ENCODE results near the gene MS4A3.
"Not testable (repeated sequence)": the region's sequence is repeated elsewhere in the genome, so short reads cannot be mapped to it uniquely, and the experiment has no call there.

The MS4A3 gene

GRCh38 chr11:60100516-60100915, 44.1 kb downstream of the MS4A3 start:
- Mint-ChIP-seq H3K4me1 (no peaks in the 10 kb centered on the region), H3K9me3 (no peaks in the 10 kb centered on the region), H3K27ac (ENCODE audit: low read depth) (no peak overlapping the region), H3K27me3 (peaks cover 12% of the 10 kb centered on the region), H3K36me3 (ENCODE audit: insufficient read depth) (no peaks in the 10 kb centered on the region), H3K4me3 (no peak overlapping the region)
- no peak for ATAC-seq (replicated peaks; ENCODE audit: extremely low read depth, poor library complexity, severe bottlenecking)
- no peak for DNase-seq (ENCODE audit: low spot score in 2 of 2)

GRCh38 chr11:60101368-60101767, 44.9 kb downstream of the MS4A3 start:
- H3K4me1 Mint-ChIP-seq; H3K36me3 Mint-ChIP-seq (ENCODE audit: insufficient read depth); DNase-seq (ENCODE audit: low spot score in 2 of 2); H3K9me3 Mint-ChIP-seq; H3K27ac Mint-ChIP-seq (ENCODE audit: low read depth); H3K4me3 Mint-ChIP-seq; ATAC-seq (replicated peaks; ENCODE audit: extremely low read depth, poor library complexity, severe bottlenecking): not testable (repeated sequence)
- H3K27me3 Mint-ChIP-seq = peaks cover 12% of the 10 kb centered on the region

- not testable (repeated sequence) for H3K9me3 Mint-ChIP-seq; ATAC-seq (replicated peaks; ENCODE audit: extremely low read depth, poor library complexity, severe bottlenecking); DNase-seq (ENCODE audit: low spot score in 2 of 2); H3K4me1 Mint-ChIP-seq; H3K36me3 Mint-ChIP-seq (ENCODE audit: insufficient read depth); H3K4me3 Mint-ChIP-seq; H3K27ac Mint-ChIP-seq (ENCODE audit: low read depth)
- peaks cover 25% of the 10 kb centered on the region for H3K27me3 Mint-ChIP-seq
These were observed 48.1 kb downstream of the MS4A3 start for GRCh38 chr11:60104471-60105115.

DNA sequence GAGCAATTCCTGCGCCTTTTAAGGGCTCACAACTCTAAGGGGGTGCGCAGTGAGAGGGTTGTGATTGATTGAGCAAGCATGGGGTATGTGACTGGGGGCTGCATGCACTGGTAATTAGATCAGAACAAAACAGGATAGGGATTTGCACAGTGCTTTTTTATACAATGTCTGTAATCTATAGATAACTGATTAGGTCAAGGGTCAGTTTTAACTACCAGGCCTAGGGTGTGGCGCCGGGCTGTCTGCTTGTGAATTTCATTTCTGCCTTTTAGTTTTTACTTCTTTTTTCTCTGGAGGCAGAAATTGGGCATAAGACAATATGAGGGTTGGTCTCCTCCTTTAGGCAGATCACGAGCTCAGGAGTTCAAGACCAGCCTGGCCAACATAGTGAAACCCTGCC, 52.2 kb downstream of the MS4A3 start:
- H3K36me3 Mint-ChIP-seq (ENCODE audit: insufficient read depth); H3K4me3 Mint-ChIP-seq; H3K27ac Mint-ChIP-seq (ENCODE audit: low read depth); ATAC-seq (replicated peaks; ENCODE audit: extremely low read depth, poor library complexity, severe bottlenecking); DNase-seq (ENCODE audit: low spot score in 2 of 2); H3K9me3 Mint-ChIP-seq; H3K4me1 Mint-ChIP-seq: not testable (repeated sequence)
- H3K27me3 Mint-ChIP-seq = peaks cover 14% of the 10 kb centered on the region

GRCh38 chr11:60111793-60112192, 55.3 kb downstream of the MS4A3 start:
- no peak for DNase-seq (ENCODE audit: low spot score in 2 of 2)
- no peak overlapping the region for H3K4me3 Mint-ChIP-seq
- H3K36me3 Mint-ChIP-seq (ENCODE audit: insufficient read depth) = peaks cover 1% of the 10 kb centered on the region
- ATAC-seq (replicated peaks; ENCODE audit: extremely low read depth, poor library complexity, severe bottlenecking) = no peak
- no peaks in the 10 kb centered on the region for H3K9me3 Mint-ChIP-seq
- H3K27ac Mint-ChIP-seq (ENCODE audit: low read depth) = no peak overlapping the region
- H3K4me1 Mint-ChIP-seq = no peaks in the 10 kb centered on the region
- peaks cover 14% of the 10 kb centered on the region for H3K27me3 Mint-ChIP-seq

DNA sequence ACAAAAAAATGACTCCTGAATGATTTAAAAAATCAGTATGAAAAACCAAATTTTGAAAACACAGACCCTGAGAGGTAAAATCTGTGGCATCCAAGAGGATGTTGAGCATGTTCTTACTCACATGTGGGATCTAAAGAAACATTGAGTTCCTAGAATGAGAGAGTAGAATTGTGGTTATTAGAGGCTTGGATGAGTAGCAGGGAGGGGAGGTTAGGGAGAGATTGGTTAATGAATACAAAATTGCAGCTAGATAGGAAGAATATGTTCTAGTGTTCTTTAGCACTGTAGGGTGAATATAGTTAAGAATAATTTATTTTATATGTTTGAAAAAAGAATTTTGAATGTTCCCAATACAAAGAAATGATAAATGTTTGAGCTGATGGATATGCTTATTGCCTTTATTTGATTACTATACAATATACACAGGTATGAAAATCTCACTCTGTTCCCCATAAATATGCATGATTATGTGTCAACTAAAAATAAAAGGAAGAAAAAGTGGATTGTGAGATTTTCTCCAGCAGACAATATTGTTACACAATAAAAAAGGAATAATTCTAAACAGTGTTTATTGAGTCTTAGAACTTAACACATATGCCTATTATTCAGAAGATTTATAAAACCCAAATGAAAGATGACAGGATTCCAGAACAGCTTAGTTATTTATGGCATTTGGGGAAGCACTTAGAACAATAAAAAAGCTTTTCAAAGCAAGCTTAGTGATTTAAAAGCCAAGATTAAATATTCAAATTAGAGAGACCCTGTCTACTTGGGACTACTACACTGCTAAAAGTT, 60.7 kb downstream of the MS4A3 start:
- H3K27me3 Mint-ChIP-seq = peaks cover 34% of the 10 kb centered on the region
- no peak overlapping the region for H3K27ac Mint-ChIP-seq (ENCODE audit: low read depth)
- DNase-seq (ENCODE audit: low spot score in 2 of 2) = no peak
- no peak overlapping the region for H3K4me3 Mint-ChIP-seq
- H3K36me3 Mint-ChIP-seq (ENCODE audit: insufficient read depth) = peaks cover 1% of the 10 kb centered on the region
- no peak for ATAC-seq (replicated peaks; ENCODE audit: extremely low read depth, poor library complexity, severe bottlenecking)
- H3K9me3 Mint-ChIP-seq = no peaks in the 10 kb centered on the region
- no peaks in the 10 kb centered on the region for H3K4me1 Mint-ChIP-seq

DNA sequence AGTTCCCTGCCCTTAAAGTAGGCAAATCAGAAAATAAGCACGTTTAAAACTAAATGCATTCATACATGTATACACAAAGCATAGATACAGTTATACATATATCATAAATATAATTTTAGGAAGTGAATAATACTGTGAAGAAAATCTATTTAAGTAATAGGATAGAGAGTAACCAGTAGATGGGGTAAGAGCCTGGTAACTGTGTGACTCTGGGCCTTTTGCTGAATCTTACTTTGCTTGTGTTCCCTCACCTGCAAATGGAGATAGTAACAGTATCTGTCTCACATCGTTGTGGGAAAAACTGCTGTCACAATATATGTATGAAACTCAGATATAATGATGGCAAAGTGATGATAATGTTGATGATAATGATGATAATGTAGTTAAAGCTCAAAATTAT, 61.9 kb downstream of the MS4A3 start:
- Mint-ChIP-seq H3K4me1 (no peaks in the 10 kb centered on the region), H3K9me3 (no peaks in the 10 kb centered on the region), H3K36me3 (ENCODE audit: insufficient read depth) (no peaks in the 10 kb centered on the region), H3K27me3 (peaks cover 45% of the 10 kb centered on the region), H3K27ac (ENCODE audit: low read depth) (no peak overlapping the region), H3K4me3 (no peak overlapping the region)
- DNase-seq (ENCODE audit: low spot score in 2 of 2) = no peak
- no peak for ATAC-seq (replicated peaks; ENCODE audit: extremely low read depth, poor library complexity, severe bottlenecking)

- Mint-ChIP-seq H3K27me3 (peaks cover 58% of the 10 kb centered on the region), H3K36me3 (ENCODE audit: insufficient read depth) (no peaks in the 10 kb centered on the region), H3K9me3 (no peaks in the 10 kb centered on the region), H3K27ac (ENCODE audit: low read depth) (no peak overlapping the region), H3K4me1 (no peaks in the 10 kb centered on the region), H3K4me3 (no peak overlapping the region)
- DNase-seq (ENCODE audit: low spot score in 2 of 2) = no peak
- ATAC-seq (replicated peaks; ENCODE audit: extremely low read depth, poor library complexity, severe bottlenecking) = no peak
These were observed 63.2 kb downstream of the MS4A3 start for GRCh38 chr11:60119710-60120109.

Measured in central memory CD8-positive, alpha-beta T cell (primary cell).